Measurements from ENCODE around the gene ZNF93.
"Not testable (repeated sequence)": the region's sequence is repeated elsewhere in the genome, so short reads cannot be mapped to it uniquely, and the experiment has no call there.

Gene ZNF93

DNA sequence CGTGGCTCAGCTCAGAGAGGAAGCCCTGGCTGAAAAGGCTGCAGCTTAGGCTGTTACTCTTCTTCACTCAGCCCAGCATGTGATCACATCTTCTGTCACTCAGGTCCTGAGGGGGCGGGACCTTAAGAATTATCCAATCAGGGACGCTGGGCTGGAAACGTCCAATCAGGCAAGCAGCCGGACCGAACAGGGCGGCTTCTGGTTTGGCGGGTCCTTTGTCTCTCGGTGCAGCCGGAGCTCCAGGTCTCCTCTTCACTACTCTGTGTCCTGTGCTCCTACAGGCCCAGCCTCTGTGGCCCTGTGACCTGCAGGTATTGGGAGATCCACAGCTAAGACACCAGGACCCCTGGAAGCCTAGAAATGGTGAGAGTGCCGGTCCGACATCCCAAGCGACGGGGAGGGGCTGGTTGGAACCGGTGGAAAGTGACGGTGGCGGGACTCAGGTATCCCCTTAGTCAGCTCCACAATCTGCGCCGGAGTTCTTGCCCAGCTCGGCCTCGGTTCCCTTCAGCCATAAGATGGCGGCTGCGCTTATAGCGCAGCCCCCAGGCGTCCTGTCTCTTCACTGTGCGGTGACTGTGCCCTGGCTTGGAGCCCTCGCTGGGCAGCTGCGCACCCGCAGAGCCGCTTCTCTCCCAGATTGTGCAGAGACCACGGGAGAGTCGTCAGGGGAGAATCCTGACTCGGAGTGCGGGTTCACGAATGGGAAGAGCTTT is at the start of gene ZNF93:
TSS of gene ZNF93 (plus strand) at position 218 of the 716 bp plus-strand sequence. CDS start at position 361, 143 bp downstream.
- peak; percentile 80 to 86 (median 85) for DNase-seq (ENCODE audit: low read depth in 3 of 3)

DNA sequence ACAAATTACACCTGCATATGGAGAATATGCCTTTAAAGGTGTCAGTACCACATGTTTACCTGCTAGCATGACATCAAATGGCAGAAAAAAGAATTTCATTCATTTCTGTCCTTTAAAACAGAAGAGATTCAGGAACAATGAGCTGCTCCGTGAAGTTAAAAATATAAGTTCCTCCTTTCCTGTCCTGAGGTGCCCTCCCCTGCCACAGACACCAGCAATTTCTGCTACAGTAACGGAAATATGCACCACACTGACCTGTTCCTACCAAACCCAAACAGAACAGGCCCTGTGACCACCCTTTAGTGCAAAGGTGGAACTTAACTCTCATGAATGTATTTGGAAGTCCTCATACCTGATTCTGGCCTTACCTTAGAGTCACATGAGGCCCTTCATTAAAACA is 49.0 kb upstream of the ZNF93 start:
- DNase-seq (ENCODE audit: low read depth in 3 of 3): not testable (repeated sequence)

- no peak for DNase-seq (ENCODE audit: low read depth in 3 of 3)
Observed at GRCh38 chr19:19858751-19859150, 42.0 kb upstream of the ZNF93 start.

DNA sequence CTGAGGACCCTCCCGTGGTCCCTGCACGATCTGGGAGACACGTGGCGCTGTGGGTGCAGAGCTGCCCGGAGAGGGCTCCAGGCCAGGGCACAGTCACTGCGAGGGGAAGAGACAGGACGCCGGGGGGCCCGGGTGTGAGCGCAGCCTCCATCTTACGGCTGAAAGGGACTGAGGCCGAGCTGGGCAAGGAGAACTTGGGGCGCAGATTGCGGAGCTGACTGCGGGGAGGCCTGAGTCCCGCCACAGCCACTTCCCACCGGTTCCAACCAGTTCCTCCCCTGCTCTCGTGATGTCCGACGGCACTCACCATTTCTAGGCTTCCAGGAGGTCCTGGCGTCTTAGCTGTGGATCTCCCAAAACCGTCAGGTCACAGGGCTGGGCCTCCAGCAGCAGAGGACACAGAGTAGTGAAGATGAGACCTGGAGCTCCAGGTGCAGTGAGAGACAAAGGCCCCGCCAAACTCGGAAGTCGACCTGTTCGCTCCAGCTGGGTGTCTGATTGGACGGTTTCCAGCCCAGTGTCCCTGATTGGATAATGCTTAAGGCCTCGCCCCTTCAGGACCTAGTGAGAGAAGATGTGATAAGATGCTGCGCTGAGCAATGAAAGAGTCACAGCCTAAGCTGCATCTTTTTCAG is 39.9 kb upstream of the ZNF93 start:
- DNase-seq (ENCODE audit: low read depth in 3 of 3): peak in 2 of 3 donors; percentile 40 to 51

DNA sequence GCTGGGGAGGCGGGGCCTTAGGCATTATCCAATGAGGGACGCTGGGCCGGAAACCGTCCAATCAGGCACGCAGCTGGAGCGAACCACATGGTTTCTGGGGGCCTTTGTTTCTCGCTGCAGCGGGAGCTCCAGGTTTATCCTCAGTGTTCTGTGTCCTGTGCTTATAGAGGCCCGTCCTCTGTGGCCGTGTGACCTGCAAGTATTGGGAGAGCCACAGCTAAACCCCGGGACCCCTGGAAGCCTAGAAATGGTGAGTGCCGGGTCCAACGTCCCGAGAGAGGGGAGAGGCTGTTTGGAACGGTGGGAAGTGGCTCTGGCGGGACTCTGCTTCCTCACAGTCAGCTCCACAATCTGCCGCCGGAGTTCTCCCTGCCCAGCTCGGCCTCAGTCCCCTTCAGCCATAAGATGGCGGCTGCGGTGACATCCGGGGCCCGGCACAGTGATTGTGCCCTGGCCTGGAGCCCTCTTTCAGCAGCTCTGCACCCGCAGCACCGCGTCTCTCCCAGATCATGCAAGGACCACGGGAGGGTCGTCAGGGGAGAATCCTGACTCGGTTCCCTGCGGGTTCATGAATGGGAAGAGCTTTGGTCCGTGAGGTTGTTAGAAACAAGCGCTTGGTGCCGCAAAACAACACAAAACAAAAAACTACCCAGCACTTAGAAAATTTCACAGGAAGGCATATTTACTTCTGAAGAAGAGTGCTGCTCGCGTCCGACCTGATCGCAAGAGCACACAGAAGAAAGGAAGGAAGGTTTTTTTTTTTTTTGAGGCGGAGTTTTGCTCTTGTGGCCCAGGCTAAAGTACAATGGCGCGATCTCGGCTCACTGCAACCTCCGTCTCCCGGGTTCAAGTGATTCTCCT is 34.8 kb upstream of the ZNF93 start, which contains the start of gene ZNF253:
TSS of gene ZNF253 (plus strand) at position 133 of the 861 bp plus-strand sequence. CDS start at position 248, 115 bp downstream.
- DNase-seq (ENCODE audit: low read depth in 3 of 3): peak; percentile 91 to 95 (median 92)

DNA sequence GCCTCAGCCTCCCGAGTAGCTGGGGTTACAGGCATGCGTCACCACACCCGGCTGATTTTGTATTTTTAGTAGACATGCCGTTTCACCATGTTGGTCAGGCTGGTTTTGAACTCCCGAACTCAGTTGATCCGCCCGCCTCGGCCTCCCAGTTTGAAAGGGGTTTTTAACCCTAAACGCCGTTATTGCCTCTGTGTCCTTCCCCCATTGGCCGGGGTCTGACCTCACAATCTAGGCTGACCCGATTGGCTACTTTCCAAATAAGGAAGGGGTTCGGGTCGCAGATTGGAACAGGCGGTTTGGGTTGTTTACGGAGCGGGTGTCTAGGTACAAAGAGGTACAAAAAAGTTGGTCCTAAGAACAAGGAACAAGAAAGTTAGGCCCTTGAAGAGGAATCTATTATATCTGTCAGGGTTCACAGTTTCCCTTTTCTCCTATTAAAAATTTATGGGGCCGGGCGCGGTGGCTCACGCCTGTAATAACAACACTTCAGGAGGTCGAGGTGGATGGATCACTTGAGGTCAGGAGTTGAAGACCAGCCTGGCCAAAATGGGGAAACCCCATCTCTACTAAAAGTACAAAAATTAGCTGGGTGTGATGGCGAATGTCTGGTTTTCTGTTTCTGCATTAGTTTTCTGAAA is 34.0 kb upstream of the ZNF93 start:
- DNase-seq (ENCODE audit: low read depth in 3 of 3): peak in 2 of 3 donors; percentile 16 to 36

- DNase-seq (ENCODE audit: low read depth in 3 of 3): not testable (repeated sequence)
Observed at GRCh38 chr19:19870086-19870485, 30.7 kb upstream of the ZNF93 start.

DNA sequence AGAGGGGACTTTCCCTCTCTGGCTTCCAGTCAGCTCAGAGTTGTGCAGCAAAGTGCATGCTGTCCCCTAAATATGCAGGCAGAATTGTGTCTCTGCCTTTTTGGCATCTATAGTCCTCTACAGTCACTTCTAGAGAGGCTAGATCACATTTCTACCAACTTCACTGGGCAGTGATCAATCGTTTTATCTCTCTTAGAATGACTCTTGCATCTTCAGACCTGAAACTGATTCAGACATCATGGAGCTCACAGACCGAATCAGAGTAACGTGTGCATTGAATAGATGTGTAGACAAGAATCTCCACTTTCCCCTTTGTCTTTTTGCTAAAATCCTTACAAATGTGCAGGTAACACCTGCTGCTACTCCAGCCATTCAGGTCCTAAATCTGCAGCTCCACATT is 28.8 kb upstream of the ZNF93 start:
- no peak for DNase-seq (ENCODE audit: low read depth in 3 of 3)

DNA sequence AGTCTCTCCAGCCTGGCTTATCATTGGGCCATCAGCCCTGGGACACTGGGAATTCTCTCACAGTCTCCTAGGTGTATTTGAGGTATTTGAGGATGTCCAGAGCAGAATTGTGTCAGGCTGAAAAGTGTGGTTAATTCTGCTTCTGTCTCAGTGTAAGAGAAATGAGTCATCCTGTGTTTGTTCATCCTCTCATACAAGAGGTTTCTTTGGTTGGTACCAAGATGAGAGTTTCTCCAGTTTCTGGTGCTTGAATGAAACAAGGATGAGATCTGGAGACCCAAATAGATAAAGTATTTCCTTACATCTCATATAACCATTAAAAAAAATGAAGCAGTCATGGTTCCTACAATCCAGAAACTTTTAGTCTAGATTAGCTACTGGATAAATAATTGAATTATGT is 27.4 kb upstream of the ZNF93 start:
- DNase-seq (ENCODE audit: low read depth in 3 of 3): no peak

GRCh38 chr19:19877724-19878123 is 23.0 kb upstream of the ZNF93 start:
- no peak for DNase-seq (ENCODE audit: low read depth in 3 of 3)

- DNase-seq (ENCODE audit: low read depth in 3 of 3): no peak
Observed at GRCh38 chr19:19884583-19884982, 16.2 kb upstream of the ZNF93 start.

DNA sequence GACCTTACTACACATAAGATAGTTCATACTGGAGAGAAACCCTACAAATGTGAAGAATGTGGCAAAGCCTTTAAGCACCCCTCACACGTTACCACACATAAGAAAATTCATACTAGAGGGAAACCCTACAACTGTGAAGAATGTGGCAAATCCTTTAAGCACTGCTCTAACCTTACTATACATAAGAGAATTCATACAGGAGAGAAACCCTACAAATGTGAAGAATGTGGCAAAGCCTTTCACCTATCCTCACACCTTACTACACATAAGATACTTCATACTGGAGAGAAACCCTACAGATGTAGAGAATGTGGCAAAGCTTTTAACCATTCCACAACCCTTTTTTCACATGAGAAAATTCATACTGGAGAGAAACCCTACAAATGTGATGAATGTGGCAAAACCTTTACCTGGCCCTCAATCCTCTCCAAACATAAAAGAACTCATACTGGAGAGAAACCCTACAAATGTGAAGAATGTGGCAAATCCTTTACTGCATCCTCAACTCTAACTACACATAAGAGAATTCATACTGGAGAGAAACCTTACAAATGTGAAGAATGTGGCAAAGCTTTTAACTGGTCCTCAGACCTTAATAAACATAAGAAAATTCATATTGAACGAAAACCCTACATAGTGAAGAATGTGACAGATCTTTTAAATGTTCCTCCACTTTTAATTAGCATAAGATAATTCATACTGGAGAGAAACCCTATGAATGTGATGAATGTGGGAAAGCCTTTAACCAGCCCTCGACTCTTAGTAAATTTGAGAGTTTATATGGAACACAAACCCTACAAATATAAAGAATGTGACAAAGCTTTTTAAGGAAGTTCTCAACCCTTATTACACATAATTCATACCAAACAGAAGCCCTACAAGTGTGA is 8.4 kb upstream of the ZNF93 start:
- not testable (repeated sequence) for DNase-seq (ENCODE audit: low read depth in 3 of 3)

DNA sequence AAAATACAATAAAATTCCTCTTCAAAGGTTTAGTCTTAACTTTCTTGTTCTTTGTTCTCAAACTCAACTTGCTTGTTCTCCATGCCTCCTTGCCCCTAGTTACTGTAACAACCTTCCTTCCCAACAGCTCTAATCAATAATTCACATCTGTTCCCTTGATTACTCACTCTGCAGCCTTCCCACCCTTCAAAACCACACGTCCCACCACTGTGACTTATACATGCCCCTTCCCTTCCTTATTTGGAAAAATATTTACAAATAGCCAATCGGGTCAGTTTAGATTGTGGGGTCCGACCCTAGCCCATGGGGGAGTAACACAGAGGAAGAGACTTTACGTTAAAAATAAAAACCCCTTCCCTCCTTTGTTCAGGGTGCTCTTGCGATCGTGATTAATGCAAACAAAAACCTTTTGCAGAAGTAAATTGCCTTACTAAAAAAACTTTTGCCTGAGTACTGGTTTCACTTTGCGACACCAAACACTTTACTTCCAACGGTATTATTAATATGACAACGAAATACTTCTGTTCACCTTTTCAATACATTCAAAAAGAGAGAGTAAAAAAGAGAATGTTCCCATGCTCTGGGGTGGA is 512 bp upstream of the ZNF93 start:
- DNase-seq (ENCODE audit: low read depth in 3 of 3): peak in 1 of 3 donors; percentile 1

DNA sequence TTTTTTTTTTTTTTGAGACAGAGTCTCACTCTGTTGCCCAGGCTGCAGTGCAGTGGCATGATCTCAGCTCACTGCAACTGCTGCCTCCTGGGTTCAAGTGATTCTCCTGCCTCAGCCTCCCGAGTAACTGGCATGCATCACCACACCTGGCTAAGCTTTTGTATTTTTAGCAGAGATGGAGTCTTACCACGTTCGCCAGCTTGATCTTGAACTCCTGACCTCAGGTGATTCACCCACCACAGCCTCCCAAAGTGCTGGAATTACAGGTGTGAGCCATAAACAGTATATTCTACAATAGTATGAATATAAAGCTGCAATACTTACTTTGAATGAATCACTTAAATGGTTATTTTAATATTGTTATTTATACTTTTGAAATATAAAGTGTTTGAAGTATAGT is 6.8 kb downstream of the ZNF93 start:
- not testable (repeated sequence) for DNase-seq (ENCODE audit: low read depth in 3 of 3)

GRCh38 chr19:19909654-19910053 is 8.9 kb downstream of the ZNF93 start:
- DNase-seq (ENCODE audit: low read depth in 3 of 3): no peak

DNA sequence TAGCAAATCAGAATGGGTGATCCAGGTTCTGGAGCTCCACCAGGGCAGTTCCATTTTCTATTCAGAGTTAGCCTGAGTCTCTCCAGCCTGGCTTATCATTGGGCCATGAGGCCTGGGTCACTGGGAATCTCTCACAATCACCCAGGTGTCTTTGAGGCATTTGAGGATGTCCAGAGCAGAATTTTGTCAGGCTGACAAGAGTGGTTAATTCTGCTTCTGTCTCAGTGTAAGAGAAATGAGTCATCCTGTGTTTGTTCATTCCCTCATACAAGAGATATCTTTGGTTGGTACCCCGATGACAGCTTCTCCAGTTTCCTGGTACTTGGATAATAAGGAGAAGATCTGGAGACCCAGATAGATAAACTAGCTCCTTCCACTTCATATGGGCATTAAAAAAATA is 10.4 kb downstream of the ZNF93 start:
- no peak for DNase-seq (ENCODE audit: low read depth in 3 of 3)

- DNase-seq (ENCODE audit: low read depth in 3 of 3): no peak
Observed at GRCh38 chr19:19914596-19914995, 13.8 kb downstream of the ZNF93 start.

DNA sequence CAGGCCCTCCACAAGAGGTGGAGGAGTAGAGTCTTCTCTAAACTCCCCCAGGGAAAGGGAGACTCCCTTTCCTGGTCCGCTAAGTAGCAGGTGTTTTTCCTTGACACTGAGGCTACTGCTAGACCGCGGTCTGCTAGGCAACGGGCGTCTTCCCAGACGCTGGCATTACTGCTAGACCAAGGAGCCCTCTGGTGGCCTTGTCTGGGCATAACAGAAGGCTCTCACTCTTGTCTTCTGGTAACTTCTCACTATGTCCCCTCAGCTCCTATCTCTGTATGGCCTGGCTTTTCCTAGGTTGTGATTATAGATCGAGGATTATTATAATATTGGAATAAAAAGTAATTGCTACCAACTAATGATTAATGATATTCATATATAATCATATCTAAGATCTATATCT is 29.7 kb downstream of the ZNF93 start:
- DNase-seq (ENCODE audit: low read depth in 3 of 3): peak in 1 of 3 donors; percentile 11

DNA sequence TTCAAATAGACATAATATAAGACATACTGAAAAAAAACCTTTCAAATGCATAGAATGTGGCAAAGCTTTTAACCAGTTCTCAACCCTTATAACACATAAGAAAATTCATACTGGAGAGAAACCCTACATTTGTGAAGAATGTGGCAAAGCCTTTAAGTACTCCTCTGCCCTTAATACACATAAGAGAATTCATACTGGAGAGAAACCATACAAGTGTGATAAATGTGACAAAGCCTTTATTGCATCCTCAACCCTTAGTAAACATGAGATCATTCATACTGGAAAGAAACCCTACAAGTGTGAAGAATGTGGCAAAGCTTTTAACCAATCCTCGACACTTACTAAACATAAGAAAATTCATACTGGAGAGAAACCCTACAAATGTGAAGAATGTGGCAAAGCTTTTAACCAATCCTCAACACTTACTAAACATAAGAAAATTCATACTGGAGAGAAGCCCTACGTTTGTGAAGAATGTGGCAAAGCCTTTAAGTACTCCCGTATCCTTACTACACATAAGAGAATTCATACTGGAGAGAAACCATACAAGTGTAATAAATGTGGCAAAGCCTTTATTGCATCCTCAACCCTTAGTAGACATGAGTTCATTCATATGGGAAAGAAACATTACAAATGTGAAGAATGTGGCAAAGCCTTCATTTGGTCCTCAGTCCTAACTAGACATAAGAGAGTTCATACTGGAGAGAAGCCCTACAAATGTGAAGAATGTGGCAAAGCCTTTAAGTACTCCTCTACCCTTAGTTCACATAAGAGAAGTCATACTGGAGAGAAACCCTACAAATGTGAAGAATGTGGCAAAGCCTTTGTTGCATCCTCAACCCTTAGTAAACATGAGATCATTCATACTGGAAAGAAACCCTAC is 32.9 kb downstream of the ZNF93 start:
- DNase-seq (ENCODE audit: low read depth in 3 of 3): not testable (repeated sequence)

Measured in stimulated activated CD4-positive, alpha-beta T cell treated with anti-CD3 and anti-CD28 coated beads, TNF-alpha, amount 100 ng/mL, for 48 hours (primary cell).